K562 (cell line): ENCODE data around the gene EFCAB9. TPM values are rescaled to one million over a fixed set of nuclear protein-coding genes. Genes with fewer than 3 reads are reported as not detected.

Experiments used
- ASH1L ChIP-seq: fragments of 450-650 bp; IDR thresholded peaks from 2 replicates; pipeline ENCODE4 v1.6.1; 2018; ENCODE audit warnings: borderline replicate concordance, mild to moderate bottlenecking, low read depth; ENCODE audit not compliant: partially characterized antibody
- BCOR ChIP-seq: fragments of 450-650 bp; IDR thresholded peaks from 2 replicates; pipeline ENCODE4 v1.6.1; 2016
- BRF1 ChIP-seq: IDR thresholded peaks from 3 replicates; pipeline ENCODE4 v1.6.1; 2011; ENCODE audit warnings: borderline replicate concordance, mild to moderate bottlenecking; ENCODE audit not compliant: insufficient read length; ENCODE audit errors: extremely low read depth
- DPF2 ChIP-seq: fragments of 450-650 bp; IDR thresholded peaks from 2 replicates; pipeline ENCODE4 v1.6.1; 2016
- FOSL1 ChIP-seq: fragments of 200-800 bp; sonication (Bioruptor generic); conservative IDR thresholded peaks from 2 replicates; pipeline ENCODE4 v1.6.1; 2016; ENCODE audit warnings: missing genetic modification characterization, missing compliant biosample characterization
- HDAC3 ChIP-seq: fragments of 450-650 bp; IDR thresholded peaks from 2 replicates; pipeline ENCODE4 v1.6.1; 2018; ENCODE audit warnings: borderline replicate concordance, mild to moderate bottlenecking, moderate library complexity; ENCODE audit not compliant: partially characterized antibody
- ILF3 ChIP-seq: fragments of 450-650 bp; IDR thresholded peaks from 2 replicates; pipeline ENCODE4 v1.6.1; 2018; ENCODE audit warnings: antibody characterized with exemption, mild to moderate bottlenecking, moderate library complexity, borderline replicate concordance
- KLF16 ChIP-seq: IDR thresholded peaks from 2 replicates; pipeline ENCODE4 v1.6.1; 2016; ENCODE audit warnings: antibody characterized with exemption
- MAZ ChIP-seq, 2 experiments: fragments of 450-650 bp in 1 of 2; sonication (generic) in 1 of 2; formaldehyde crosslinking; IDR thresholded peaks in 1 of 2; conservative IDR thresholded peaks in 1 of 2; 2 replicates each; pipeline versions ENCODE4 v1.4.0 to v1.5.0; 2020; ENCODE audit warnings: mild to moderate bottlenecking in 1 of 2, missing genetic modification reagents in 1 of 2
- NR2F6 ChIP-seq: fragments of 450-650 bp; formaldehyde crosslinking; IDR thresholded peaks from 2 replicates; pipeline ENCODE4 v1.4.0; 2020; ENCODE audit warnings: mild to moderate bottlenecking
- RBM25 ChIP-seq: fragments of 200-400 bp; formaldehyde crosslinking; IDR thresholded peaks from 2 replicates; pipeline ENCODE4 v1.6.1; 2018; ENCODE audit warnings: low read length, low read depth, moderate library complexity; ENCODE audit not compliant: severe bottlenecking
- SAP30 ChIP-seq: fragments of 200-600 bp; sonication (generic); IDR thresholded peaks from 2 replicates; pipeline ENCODE4 v1.6.1; 2012; ENCODE audit warnings: borderline replicate concordance, low read depth, mild to moderate bottlenecking, moderate library complexity, low read length, control low read depth, inconsistent platforms; ENCODE audit not compliant: insufficient read depth, poor library complexity, severe bottlenecking
- TAF7 ChIP-seq: fragments of 450-650 bp; IDR thresholded peaks from 2 replicates; pipeline ENCODE4 v1.6.1; 2016; ENCODE audit warnings: missing genetic modification characterization, missing compliant biosample characterization
- THRB ChIP-seq: fragments of 450-650 bp; formaldehyde crosslinking; conservative IDR thresholded peaks from 2 replicates; pipeline ENCODE4 v1.4.0; 2022; ENCODE audit warnings: mild to moderate bottlenecking, missing genetic modification characterization
- ZFP36 ChIP-seq: fragments of 150-350 bp; IDR thresholded peaks from 2 replicates; pipeline ENCODE4 v1.6.1; 2018; ENCODE audit warnings: low read length, low read depth; ENCODE audit not compliant: partially characterized antibody
- polyA plus RNA-seq, 8 experiments: library from polyadenylated mRNA; depleted of rRNA in 4 of 8; stranded (reverse) in 5 of 8; unstranded in 3 of 8; fragments of >200 nt; fragmentation: Nextera tagmentation in 2 of 8; fragmentation: Illumina TruSeq in 1 of 8; extraction: Ambion mirVana in 2 of 8; extraction: Trizol in 1 of 8; gene quantifications; 2 replicates each; pipeline versions ENCODE4 v1.2.1 to v1.2.3, GENCODE V29; 2011 to 2014; ENCODE audit warnings: inconsistent platforms in 1 of 8, missing spikeins in 1 of 8
- total RNA-seq, 7 experiments: library from RNA; depleted of rRNA in 6 of 7; stranded (reverse); fragments of >200 nt in 6 of 7; fragmentation: Illumina TruSeq in 2 of 7; extraction: Trizol in 2 of 7; gene quantifications; 2 replicates each; pipeline versions ENCODE4 v1.2.1 to v1.2.3, GENCODE V29; 2011 to 2021; ENCODE audit warnings: low replicate concordance in 1 of 7
- TF ChIP-seq, protein P1 (sequence below), 2 experiments: fragments of 450-650 bp; IDR thresholded peaks; 2 replicates each; pipeline ENCODE4 v1.6.1; 2016; ENCODE audit warnings: mild to moderate bottlenecking in 2 of 2, borderline replicate concordance in 1 of 2, low read depth in 1 of 2, moderate library complexity in 1 of 2

Gene EFCAB9
- total and polyA plus RNA-seq, 9 of the 15 experiments (the other 6 are each of a cell fraction or from before 2014, with no cell fraction given) = not detected

DNA sequence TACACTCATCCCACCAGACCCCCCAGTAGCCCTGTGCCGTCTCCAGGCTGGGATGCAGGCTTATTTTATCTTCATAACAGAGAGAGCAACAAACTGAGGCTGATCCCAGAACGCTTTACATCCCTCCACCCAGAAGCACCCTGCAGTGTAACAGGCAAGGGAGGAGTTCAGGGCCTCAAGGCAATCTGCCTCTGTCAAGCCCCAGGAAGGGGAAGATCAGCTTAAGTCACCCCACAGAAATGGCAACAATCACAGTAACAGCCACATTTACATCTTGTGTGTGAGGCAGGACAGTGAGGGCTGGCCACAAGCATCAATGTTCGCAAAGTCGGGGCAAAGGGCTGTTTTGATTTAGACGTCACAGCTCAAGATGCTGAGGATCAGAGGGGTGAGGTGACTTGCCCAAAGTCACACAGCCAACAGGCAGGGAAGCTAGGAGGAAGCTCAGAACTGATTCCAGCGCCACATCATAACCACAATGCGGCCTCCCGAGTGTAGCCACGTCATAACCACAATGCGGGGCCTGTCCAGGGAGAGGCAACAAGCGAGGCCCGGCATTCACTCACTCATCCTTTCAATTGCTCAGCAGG is 20.3 kb upstream of the EFCAB9 start (continued):
- TF ChIP-seq ZFP36 = peak; percentile 83
- TF ChIP-seq DPF2 = no peak
- TF ChIP-seq, protein P1, sequence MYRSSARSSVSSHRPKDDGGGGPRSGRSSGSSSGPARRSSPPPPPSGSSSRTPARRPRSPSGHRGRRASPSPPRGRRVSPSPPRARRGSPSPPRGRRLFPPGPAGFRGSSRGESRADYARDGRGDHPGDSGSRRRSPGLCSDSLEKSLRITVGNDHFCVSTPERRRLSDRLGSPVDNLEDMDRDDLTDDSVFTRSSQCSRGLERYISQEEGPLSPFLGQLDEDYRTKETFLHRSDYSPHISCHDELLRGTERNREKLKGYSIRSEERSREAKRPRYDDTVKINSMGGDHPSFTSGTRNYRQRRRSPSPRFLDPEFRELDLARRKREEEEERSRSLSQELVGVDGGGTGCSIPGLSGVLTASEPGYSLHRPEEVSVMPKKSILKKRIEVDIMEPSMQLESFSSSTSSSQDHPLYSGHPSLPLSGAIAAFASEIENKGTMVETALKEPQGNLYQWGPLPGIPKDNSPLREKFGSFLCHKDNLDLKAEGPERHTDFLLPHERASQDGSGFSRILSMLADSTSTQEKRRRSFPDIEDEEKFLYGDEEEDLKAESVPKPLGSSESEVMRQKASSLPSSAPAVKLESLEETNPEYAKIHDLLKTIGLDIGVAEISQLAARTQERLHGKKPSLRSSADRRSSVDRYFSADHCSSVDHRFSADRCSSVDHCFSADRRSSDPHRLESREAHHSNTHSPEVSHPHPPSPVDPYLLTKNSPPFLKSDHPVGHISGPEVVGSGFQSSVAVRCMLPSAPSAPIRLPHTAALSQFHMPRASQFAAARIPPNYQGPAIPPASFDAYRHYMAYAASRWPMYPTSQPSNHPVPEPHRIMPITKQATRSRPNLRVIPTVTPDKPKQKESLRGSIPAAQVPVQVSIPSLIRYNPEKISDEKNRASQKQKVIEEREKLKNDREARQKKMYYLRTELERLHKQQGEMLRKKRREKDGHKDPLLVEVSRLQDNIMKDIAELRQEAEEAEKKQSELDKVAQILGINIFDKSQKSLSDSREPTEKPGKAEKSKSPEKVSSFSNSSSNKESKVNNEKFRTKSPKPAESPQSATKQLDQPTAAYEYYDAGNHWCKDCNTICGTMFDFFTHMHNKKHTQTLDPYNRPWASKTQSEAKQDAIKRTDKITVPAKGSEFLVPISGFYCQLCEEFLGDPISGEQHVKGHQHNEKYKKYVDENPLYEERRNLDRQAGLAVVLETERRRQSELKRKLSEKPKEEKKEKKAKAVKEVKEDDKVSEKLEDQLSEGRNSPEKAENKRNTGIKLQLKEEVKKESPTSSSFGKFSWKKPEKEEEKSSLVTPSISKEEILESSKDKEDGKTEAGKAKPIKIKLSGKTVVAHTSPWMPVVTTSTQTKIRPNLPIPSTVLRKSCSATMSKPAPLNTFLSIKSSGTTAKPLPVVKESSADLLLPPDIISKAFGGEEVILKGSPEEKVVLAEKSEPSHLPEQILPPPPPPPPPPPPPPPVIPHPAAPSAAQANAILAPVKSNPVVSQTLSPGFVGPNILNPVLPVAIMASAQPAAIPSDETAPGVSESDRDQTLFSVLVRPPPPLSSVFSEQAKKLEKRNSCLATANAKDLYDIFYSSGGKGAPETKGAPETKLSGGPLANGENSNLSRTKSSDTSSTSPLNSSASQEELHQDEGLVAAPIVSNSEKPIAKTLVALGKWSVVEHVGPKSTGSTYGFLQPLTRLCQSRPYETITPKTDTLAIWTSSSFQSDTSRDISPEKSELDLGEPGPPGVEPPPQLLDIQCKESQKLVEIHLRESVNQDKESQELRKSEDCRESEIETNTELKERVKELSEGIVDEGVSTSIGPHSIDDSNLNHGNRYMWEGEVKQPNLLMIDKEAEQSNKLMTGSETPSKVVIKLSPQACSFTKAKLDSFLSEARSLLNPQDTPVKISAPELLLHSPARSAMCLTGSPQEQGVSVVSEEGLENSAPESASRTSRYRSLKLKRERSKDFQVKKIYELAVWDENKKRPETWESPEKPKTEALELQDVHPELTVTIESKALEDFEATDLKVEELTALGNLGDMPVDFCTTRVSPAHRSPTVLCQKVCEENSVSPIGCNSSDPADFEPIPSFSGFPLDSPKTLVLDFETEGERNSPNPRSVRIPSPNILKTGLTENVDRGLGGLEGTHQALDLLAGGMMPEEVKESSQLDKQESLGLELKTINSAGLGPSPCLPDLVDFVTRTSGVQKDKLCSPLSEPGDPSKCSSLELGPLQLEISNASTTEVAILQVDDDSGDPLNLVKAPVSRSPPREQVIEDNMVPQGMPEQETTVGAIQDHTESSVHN (IDR thresholded peaks at IDR 0.05; ENCODE audit: borderline replicate concordance in 1 of 2, low read depth in 1 of 2) = no peak
- TF ChIP-seq NR2F6 (CRISPR knock-in tag) = no peak
- no peak for TF ChIP-seq HDAC3
- TF ChIP-seq MAZ (CRISPR knock-in tag; conservative IDR thresholded peaks at IDR 0.05 in 1 of 2, IDR thresholded peaks at IDR 0.05 in 1 of 2) = no peak
- no peak for TF ChIP-seq ILF3
- TF ChIP-seq RBM25 = peak; percentile 82
- TF ChIP-seq KLF16 = no peak
- no peak for TF ChIP-seq TAF7 (tag)
- no peak for TF ChIP-seq BRF1
- peak; percentile 52 for TF ChIP-seq FOSL1
- no peak for TF ChIP-seq ASH1L
- no peak for TF ChIP-seq SAP30
- TF ChIP-seq THRB (CRISPR knock-in tag) = no peak
- TF ChIP-seq BCOR = peak; percentile 75
